ENCODE results near the gene ZNF362. TPM values are rescaled to one million over a fixed set of nuclear protein-coding genes. Genes with fewer than 3 reads are reported as not detected.

ZNF362 gene
- total RNA-seq, 2 donors from 2014 or later, result 7.9 to 17.9 TPM

DNA sequence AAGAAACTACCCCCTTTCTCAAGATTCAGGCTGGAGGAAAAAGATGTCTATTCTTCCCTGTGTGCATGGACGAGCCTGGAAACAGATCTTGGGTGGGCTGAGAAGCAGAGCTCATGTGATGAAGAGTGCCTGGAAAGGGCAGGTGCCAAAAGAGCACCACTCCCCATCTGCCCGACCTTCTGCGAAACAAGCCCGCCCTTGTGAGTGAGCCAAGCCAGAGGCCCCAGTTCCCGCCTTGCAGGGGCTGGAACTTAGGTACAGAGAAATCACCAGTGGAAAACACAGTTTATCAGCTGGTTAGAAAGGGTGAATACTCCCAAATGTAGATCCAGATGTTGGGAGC, 91.3 kb downstream of the ZNF362 start:
- Histone ChIP-seq H3K27me3 (no peaks in the 10 kb centered on the region), H3K9me3 (no peaks in the 10 kb centered on the region), H3K4me1 (peaks cover 65% of the 10 kb centered on the region), H3K4me3 (peak overlapping the region in 1 of 2 donors; percentile 81), H3K27ac (peak overlapping the region; percentile 86 to 93 (median 90)), H3K36me3 (replicated peaks in 1 of 2; ENCODE audit: insufficient read depth in 1 of 2, low read depth in 2 of 2) (no peaks in the 10 kb centered on the region)
- ATAC-seq, result no peak
- WGBS, 2 donors, result 21 to 23% methylated on average over 5 of the region's 5 CpGs
- TF ChIP-seq POLR2A (IDR thresholded peaks at IDR 0.05), result no peak
- peak in 1 of 4 donors; percentile 41 for DNase-seq
- intact Hi-C loops (cut with DNase I), result no loop called here

DNA sequence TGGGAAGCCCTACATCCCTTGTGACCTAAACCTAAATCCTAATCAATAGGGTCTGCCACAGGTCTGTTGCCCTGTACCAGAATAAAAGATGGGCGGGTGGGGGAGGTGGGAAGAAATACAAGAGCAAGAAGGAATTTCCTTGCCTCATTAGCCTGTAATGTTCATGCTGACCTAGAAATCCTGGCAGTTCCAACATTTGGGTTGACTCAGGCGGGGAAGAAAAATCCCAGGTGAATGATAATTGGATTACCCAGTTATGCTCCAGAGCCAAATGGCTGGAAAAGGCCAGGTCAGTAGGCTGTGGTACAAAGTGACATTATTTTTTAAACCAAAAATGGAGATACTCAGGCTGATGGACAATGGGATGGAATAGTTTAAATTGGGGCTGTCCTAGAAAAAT, 91.9 kb downstream of the ZNF362 start:
- Histone ChIP-seq H3K27me3 (no peaks in the 10 kb centered on the region), H3K36me3 (replicated peaks in 1 of 2; ENCODE audit: insufficient read depth in 1 of 2, low read depth in 2 of 2) (no peaks in the 10 kb centered on the region), H3K4me3 (peak overlapping the region; percentile 70 to 81), H3K9me3 (no peaks in the 10 kb centered on the region), H3K4me1 (peaks cover 59% of the 10 kb centered on the region), H3K27ac (peak overlapping the region; percentile 86 to 93 (median 90))
- no peak for ATAC-seq
- WGBS, 2 donors, result 26 to 37% methylated on average over 2 of the region's 2 CpGs
- TF ChIP-seq POLR2A (IDR thresholded peaks at IDR 0.05), result no peak
- TF ChIP-seq, protein P1, sequence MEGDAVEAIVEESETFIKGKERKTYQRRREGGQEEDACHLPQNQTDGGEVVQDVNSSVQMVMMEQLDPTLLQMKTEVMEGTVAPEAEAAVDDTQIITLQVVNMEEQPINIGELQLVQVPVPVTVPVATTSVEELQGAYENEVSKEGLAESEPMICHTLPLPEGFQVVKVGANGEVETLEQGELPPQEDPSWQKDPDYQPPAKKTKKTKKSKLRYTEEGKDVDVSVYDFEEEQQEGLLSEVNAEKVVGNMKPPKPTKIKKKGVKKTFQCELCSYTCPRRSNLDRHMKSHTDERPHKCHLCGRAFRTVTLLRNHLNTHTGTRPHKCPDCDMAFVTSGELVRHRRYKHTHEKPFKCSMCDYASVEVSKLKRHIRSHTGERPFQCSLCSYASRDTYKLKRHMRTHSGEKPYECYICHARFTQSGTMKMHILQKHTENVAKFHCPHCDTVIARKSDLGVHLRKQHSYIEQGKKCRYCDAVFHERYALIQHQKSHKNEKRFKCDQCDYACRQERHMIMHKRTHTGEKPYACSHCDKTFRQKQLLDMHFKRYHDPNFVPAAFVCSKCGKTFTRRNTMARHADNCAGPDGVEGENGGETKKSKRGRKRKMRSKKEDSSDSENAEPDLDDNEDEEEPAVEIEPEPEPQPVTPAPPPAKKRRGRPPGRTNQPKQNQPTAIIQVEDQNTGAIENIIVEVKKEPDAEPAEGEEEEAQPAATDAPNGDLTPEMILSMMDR (IDR thresholded peaks at IDR 0.05), result no peak
- DNase-seq, result no peak
- intact Hi-C loops (cut with DNase I), result no loop called here

DNA sequence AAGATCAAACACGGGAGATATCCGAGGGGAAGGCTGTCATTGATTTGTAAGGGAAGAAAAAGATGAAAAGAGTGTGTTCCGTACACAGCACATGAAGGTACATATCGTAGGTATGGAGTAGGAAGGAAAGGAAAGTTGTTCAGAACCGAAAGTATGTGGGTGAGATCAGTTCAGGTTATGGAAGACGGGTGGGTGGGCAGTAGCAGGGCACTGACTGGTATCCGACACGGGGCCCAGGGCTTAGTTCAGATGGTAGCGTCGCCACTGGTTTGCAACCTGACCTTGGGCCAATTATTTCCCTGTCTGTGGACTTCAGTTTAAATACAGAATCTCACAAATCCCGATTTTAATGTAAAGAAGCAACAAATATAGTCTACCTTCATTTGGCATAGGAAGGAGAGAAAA, 92.4 kb downstream of the ZNF362 start:
- 1% methylated on average over 11 of the region's 11 CpGs for WGBS, 2 donors
- H3K27ac ChIP-seq, result peak overlapping the region; percentile 86 to 93 (median 90)
- ATAC-seq (no peak), DNase-seq (peak in 1 of 4 donors; percentile 43)
- TF ChIP-seq, protein P1 (IDR thresholded peaks at IDR 0.05), result no peak
- TF ChIP-seq POLR2A (IDR thresholded peaks at IDR 0.05), result peak in 2 of 3 donors; percentile 41 to 46
- H3K36me3 ChIP-seq (replicated peaks in 1 of 2; ENCODE audit: insufficient read depth in 1 of 2, low read depth in 2 of 2), result no peaks in the 10 kb centered on the region
- peaks cover 54% of the 10 kb centered on the region for H3K4me1 ChIP-seq
- no peaks in the 10 kb centered on the region for H3K27me3 ChIP-seq
- H3K4me3 ChIP-seq, result peak overlapping the region; percentile 70 to 81
- intact Hi-C loops (cut with DNase I), result no loop called here
- no peaks in the 10 kb centered on the region for H3K9me3 ChIP-seq

DNA sequence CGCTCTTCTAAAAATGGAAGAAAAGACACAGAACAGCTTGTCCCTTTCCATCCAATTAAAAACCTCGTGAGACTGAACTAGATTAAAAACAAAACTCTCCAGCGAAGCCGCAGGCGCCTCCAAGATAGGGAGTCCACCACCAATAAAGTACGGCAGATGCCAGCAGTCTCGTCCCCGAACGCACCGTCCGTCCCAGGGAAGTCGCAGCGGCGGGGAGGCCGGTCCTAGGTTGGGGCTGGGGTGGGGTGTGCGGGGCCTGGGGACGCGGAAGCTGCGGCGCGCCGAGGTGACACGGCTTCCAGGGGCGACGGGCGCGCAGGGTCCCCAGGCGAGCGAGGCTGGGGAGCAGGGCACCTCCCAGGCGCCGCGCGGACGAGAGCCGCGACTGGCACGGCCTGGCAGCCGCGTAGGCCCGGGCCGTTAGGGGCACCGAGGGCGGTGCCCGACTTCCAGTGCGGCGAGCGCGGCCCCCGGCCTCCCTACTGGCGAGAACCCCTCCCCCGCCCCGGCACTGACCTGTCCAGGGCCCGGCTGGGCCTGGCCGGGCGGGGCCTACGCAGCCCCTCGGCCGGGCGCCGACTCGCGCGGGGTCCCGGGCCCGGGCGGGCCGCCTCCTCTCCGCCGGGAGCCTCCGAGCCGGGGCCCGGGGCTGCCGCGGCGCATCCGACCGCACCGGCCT, 92.9 kb downstream of the ZNF362 start:
- WGBS, 2 donors, result 0 to 1% methylated on average over 11 to 51 of the region's 78 CpGs
- Histone ChIP-seq H3K4me3 (peak overlapping the region; percentile 70 to 81), H3K27me3 (no peaks in the 10 kb centered on the region), H3K9me3 (no peaks in the 10 kb centered on the region), H3K36me3 (replicated peaks in 1 of 2; ENCODE audit: insufficient read depth in 1 of 2, low read depth in 2 of 2) (no peaks in the 10 kb centered on the region), H3K27ac (peak overlapping the region; percentile 86 to 93 (median 90)), H3K4me1 (peaks cover 49% of the 10 kb centered on the region)
- intact Hi-C loops (cut with DNase I), result no loop called here
- DNase-seq, result peak in 3 of 4 donors; percentile 44 to 64 (median 54)
- peak in 2 of 3 donors; percentile 20 to 22 for TF ChIP-seq POLR2A (IDR thresholded peaks at IDR 0.05)
- TF ChIP-seq, protein P1 (IDR thresholded peaks at IDR 0.05), result no peak
- ATAC-seq, result peak; percentile 40

DNA sequence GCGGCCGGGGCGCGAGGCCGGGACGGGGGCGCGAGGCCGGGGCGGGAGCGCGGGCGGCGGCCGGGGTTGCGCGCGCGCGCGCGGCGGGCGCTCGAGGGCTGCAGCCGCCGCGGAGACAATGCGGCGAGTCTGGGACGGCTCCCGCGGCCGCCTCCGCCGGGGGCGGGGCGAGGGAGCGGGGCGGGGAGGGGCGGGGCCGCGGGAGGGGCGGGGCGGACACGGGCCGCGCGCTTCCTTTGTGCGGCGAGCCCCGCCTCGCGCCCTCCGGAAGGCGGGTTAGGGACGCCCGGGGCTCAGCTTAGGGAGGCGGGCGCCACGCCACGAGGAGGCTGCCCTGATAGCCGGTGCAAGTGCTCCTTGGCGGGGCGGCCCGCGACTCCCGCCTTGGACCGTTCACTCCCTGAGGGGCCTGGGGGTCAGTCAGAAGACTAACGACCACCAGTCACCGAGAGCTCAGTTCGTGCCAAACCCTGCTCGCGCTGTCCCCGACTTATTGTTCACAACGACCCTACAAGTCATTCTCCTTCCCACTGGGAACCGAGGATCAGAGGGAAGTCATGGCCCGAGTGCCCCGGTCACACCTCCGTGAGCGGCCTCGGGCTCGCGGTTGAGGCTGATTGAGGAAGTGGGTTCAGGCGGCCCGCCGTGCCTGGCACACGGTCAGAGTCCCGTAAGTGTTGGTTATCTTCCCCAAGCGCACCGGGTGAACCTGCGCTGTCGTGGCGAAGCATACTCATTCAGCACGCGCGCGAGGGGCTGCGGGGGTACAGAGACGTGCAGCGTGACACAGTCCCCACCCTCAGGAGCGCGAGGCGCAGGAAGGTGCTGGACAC, 93.7 kb downstream of the ZNF362 start:
- WGBS, 2 donors, result 0% methylated on average over 31 to 47 of the region's 104 CpGs
- peak; percentile 88 for ATAC-seq
- intact Hi-C loops (cut with DNase I), result no loop called here

More for the DNA sequence above, 93.7 kb downstream of the ZNF362 start:
- peaks cover 41% of the 10 kb centered on the region for H3K4me1 ChIP-seq
- peak overlapping the region; percentile 37 to 47 for H3K4me3 ChIP-seq
- TF ChIP-seq POLR2A (IDR thresholded peaks at IDR 0.05), result peak; percentile 49 to 81 (median 79)
- TF ChIP-seq, protein P1 (IDR thresholded peaks at IDR 0.05), result peak in 1 of 7 experiments; percentile 7
- H3K27me3 ChIP-seq, result no peaks in the 10 kb centered on the region
- no peaks in the 10 kb centered on the region for H3K9me3 ChIP-seq
- peak; percentile 87 to 93 (median 90) for DNase-seq
- H3K27ac ChIP-seq, result peak overlapping the region; percentile 77 to 95 (median 87)
- H3K36me3 ChIP-seq (replicated peaks in 1 of 2; ENCODE audit: insufficient read depth in 1 of 2, low read depth in 2 of 2), result no peaks in the 10 kb centered on the region
